Right forelimb (tissue), 1 donor: Measurements from ENCODE around the gene ARAP2.

Source experiments
- DNase-seq: peaks from one replicate; pipeline ENCODE4 v3.0.0-alpha.2; 2018

The ARAP2 gene

GRCh38 chr4:36255577-36255976 is 11.3 kb upstream of the ARAP2 start:
- no peak for DNase-seq

- DNase-seq: no peak
Observed at GRCh38 chr4:36254371-36254770, 10.1 kb upstream of the ARAP2 start.

GRCh38 chr4:36251983-36252382 is 7.7 kb upstream of the ARAP2 start:
- no peak for DNase-seq

- DNase-seq: no peak
Observed at GRCh38 chr4:36249610-36250009, 5.3 kb upstream of the ARAP2 start.

GRCh38 chr4:36243355-36244256 is 708 bp downstream of the ARAP2 start:
- peak; percentile 67 for DNase-seq

GRCh38 chr4:36242629-36243354 is 1.5 kb downstream of the ARAP2 start:
- DNase-seq: no peak

- no peak for DNase-seq
Observed at GRCh38 chr4:36241771-36242170, 2.5 kb downstream of the ARAP2 start.

- DNase-seq: no peak
Observed at GRCh38 chr4:36237366-36238313, 6.7 kb downstream of the ARAP2 start.

- DNase-seq: no peak
Observed at GRCh38 chr4:36236159-36236558, 8.2 kb downstream of the ARAP2 start.

- no peak for DNase-seq
Observed at GRCh38 chr4:36235306-36235705, 9.0 kb downstream of the ARAP2 start.

GRCh38 chr4:36233567-36234266 is 10.6 kb downstream of the ARAP2 start:
- no peak for DNase-seq

- no peak for DNase-seq
Observed at GRCh38 chr4:36230534-36230933, 13.8 kb downstream of the ARAP2 start.

- no peak for DNase-seq
Observed at GRCh38 chr4:36227913-36228312, 16.4 kb downstream of the ARAP2 start.

GRCh38 chr4:36226430-36227227 is 17.7 kb downstream of the ARAP2 start:
- no peak for DNase-seq

GRCh38 chr4:36224972-36225903 is 19.1 kb downstream of the ARAP2 start:
- no peak for DNase-seq

GRCh38 chr4:36222702-36223101 is 21.6 kb downstream of the ARAP2 start:
- no peak for DNase-seq

GRCh38 chr4:36220776-36221175 is 23.5 kb downstream of the ARAP2 start:
- DNase-seq: no peak

GRCh38 chr4:36218121-36218520 is 26.2 kb downstream of the ARAP2 start:
- DNase-seq: no peak

- no peak for DNase-seq
Observed at GRCh38 chr4:36215627-36216026, 28.7 kb downstream of the ARAP2 start.
